GM12801 (cell line): ENCODE data around the gene CD1E.

Experiments
- CTCF ChIP-seq: IDR thresholded peaks from one replicate; pipeline ENCODE4 v1.5.1; 2011; ENCODE audit warnings: control low read depth; ENCODE audit not compliant: insufficient read length; ENCODE audit errors: extremely low read depth

CD1E gene

GRCh38 chr1:158354255-158354654 lies 561 bp downstream of the CD1E start:
- no peak for TF ChIP-seq CTCF

- TF ChIP-seq CTCF: no peak
Measured at GRCh38 chr1:158355773-158356285, 2.1 kb downstream of the CD1E start.

GRCh38 chr1:158356616-158357015 lies 2.9 kb downstream of the CD1E start:
- no peak for TF ChIP-seq CTCF

GRCh38 chr1:158357441-158357840 lies 3.7 kb downstream of the CD1E start:
- no peak for TF ChIP-seq CTCF

- no peak for TF ChIP-seq CTCF
Measured at GRCh38 chr1:158362482-158362881, 8.8 kb downstream of the CD1E start.

- no peak for TF ChIP-seq CTCF
Measured at GRCh38 chr1:158362941-158363340, 9.2 kb downstream of the CD1E start.

GRCh38 chr1:158366783-158367182 lies 13.1 kb downstream of the CD1E start:
- TF ChIP-seq CTCF: no peak
